8988T (cell line): ENCODE results near the gene SLC12A7.
"Not testable (repeated sequence)": the region's sequence is repeated elsewhere in the genome, so short reads cannot be mapped to it uniquely, and the experiment has no call there.

ENCODE experiments used
- DNase-seq: peaks from one replicate; pipeline ENCODE4 v3.0.0; 2011

SLC12A7 gene

DNA sequence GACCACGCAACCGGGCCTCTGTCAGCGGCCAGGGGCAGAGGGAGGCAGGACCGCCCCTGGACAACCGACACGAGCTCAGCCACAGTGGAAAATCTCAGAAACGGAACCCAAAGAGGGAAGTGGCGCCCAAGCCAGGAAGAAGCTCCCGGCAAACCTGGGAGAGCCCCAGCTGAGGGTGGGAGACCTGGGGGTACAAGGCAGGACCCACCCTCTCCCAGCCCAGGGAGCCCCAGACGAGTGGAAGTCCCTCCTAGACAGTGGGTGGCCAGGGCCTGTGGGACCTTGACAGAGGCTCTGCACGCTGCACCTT lies 3.0 kb downstream of the SLC12A7 start:
- no peak for DNase-seq

DNA sequence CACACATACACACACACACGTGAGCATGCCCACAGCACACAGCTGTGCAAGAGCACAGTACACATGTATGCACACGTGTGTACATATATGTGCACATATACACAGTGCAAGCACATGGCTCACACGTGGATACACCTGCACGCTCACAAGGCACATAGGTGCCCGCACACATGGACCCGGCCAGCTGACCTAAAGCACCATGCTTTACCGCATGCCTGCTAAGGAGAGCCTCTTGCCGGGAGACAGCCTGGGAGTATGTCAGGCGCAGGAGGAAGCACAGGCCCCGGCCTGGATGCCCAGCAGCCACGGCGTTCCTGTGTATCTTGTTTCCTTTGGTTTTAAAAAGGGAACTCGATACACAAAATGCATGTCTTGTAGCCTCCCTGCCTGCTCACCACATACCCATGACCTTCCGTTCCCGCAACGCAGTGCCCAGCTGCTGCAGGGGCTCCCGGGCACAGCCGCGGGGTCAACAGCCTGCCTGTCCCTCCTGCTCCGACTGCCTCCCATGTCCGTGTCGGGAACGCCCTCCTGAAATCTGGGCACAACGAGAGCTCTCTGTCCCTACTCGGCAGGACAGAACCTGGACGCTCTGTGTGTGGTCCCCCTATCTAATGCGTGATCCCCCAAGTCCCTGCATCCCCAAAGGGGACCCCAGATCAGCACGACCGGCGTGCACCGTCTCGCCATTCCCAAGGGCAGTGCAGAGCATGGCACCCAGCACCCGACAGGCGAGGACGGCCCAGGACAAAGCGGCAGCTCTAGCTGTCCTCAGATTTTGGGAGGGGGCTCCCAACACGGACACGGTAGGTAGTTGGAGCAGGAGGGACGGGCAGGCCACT lies 3.6 kb downstream of the SLC12A7 start:
- no peak for DNase-seq

DNA sequence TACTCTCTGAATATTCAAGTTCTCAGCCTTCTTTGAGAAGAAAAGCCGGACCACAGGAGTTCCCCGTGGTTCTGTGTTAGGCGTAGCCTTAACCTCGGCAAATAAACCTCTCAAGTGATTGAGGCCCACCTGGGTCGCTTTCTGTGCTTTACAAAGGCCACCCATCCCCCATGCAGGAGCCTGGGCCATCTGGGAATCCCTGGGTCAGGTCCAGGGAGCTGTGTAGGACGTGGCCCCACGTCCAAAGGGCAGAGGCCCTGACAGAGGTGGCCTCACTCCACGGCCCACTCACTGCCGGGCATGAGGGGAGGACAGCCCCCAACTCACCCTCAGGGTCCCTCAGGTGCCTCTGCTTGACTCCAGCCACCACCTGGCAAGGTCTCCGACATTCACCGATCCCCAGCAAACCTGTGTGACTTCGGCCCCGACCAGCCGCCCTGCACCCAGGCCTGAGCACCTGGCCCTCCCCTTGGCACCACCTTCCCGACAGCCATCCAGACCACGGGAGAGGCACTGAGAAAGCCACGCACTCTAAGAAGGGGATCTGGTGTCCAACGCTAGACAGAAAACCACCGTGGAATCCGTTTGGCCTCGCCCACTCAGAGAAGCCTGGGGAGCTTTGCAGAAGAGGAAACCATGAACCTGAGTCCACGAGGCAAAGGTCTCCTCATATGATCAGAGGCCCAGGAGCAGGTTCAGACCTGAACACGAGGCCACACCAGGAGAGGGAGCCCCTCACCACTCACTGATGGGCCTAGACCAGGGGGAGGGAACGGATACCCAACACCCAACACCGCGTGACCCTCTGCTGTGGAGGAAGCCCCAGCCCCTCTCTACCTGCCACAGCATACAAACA lies 4.5 kb downstream of the SLC12A7 start:
- no peak for DNase-seq

- no peak for DNase-seq
Observed at GRCh38 chr5:1106385-1107166, 5.3 kb downstream of the SLC12A7 start.

GRCh38 chr5:1105350-1106265 lies 6.3 kb downstream of the SLC12A7 start:
- DNase-seq = no peak

GRCh38 chr5:1104327-1105006 lies 7.4 kb downstream of the SLC12A7 start:
- no peak for DNase-seq

DNA sequence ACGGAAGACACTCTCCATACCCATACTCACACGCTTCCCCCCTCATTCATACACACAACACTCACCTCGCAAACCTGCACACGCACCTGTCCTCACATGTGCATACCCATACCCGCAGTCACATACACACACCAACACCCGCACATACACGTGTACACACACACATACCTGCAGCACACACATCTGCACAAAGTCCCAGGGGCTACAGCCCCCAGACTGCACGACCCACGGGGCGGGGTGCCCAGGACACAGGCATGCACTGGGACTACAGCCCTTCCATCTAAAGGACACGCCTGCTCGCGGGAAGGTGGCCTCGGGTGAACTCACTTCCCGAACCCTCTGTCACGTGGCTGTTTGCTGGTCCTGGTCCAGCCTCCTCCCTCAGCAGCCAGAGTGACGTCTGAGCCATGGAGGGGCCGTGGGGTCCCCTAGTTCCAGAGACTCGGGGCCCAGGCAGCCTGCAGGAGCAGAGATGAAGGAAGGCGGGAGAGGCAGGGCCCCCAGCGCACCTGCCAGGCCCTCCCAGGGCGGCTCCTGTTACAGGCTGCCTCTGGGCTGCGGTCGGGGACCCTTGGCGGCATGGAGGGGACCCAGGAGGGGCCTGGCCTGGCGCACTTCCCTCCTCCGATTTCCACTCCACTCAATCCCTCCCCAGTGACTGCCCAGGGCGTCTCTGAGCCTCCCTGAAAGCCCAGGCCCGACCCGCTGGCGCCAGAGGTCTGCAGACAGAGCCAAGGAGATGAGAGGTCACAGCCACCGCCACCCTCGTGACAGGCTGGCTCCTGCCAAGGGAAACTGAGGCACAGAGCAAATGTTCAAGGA lies 8.1 kb downstream of the SLC12A7 start:
- no peak for DNase-seq

- no peak for DNase-seq
Observed at GRCh38 chr5:1103093-1103492, 8.8 kb downstream of the SLC12A7 start.

GRCh38 chr5:1101961-1102713 lies 9.7 kb downstream of the SLC12A7 start:
- no peak for DNase-seq

GRCh38 chr5:1100664-1101574 lies 10.9 kb downstream of the SLC12A7 start:
- DNase-seq = no peak

DNA sequence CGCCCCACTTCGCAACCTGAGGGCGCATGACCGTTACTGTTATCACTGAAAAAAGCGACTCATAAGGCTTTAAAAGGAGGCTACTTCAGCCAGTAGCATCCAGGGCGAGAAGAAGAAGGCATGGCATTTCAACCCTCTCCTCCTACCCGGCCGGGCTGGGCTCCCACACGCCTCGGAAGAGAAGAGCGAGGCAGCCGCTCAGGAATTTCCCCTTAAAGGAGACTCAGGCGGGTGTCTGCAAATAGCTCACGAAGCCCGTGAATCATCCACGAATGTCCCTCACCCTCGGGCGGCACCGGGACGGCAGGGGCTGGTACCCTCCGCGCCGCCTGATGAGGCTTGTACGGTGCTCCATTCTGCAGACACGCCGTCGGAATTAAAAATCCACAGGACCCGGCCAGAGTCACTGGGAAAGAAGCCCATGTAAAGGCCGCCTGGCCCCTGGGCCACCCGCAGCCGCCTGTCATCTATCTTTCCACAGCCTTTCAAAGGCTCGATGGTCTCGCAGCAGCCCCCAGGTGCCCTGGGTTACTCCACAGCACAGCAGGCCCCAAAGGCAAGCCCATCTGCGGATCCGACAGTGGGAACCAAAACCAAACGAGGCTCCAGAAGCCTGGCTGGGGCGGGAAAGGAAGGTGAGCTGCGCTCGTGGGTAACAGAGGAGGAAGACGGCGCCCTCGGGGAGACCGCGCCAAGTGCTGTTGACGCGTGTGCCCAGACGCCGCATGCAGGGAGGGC lies 11.8 kb downstream of the SLC12A7 start:
- DNase-seq = no peak

- no peak for DNase-seq
Observed at GRCh38 chr5:1098986-1099597, 12.8 kb downstream of the SLC12A7 start.

GRCh38 chr5:1097988-1098385 lies 13.9 kb downstream of the SLC12A7 start:
- DNase-seq = not testable (repeated sequence)

DNA sequence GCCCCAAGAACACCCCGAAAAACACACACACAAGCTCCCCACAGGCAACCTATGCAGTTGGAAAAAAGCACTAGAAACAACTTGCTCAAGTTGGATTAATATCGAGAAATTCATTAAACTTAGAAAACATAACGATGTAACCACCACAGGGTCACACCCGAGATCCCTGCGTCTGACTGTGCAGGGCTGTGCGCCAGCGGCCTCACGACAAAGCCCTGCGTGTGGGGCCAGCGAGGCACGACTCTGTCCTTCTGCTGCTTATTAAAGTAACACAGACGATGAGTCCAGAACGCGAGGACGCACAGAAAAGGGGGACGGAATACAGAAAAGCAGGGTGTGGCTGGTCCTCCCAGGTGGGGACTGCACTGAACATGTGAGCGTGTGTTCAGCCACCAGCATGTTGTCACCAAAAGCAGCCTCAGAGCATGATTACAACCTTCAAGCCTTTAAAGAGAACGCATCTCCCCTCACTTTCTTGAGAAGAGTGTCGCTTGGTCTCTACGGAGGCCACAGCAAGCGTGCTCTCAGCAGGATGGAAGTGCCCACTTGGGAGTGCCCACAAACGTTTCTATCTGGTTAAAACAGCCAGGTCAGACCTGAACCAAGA lies 14.4 kb downstream of the SLC12A7 start:
- DNase-seq = no peak

GRCh38 chr5:1096838-1097237 lies 15.0 kb downstream of the SLC12A7 start:
- no peak for DNase-seq

GRCh38 chr5:1095990-1096363 lies 15.9 kb downstream of the SLC12A7 start:
- no peak for DNase-seq

- DNase-seq = no peak
Observed at GRCh38 chr5:1095302-1095989, 16.4 kb downstream of the SLC12A7 start.
